ENCODE data around the gene EYS. TPM values are rescaled to one million over a fixed set of nuclear protein-coding genes. Genes with fewer than 3 reads are reported as not detected.

Gene EYS
- total and polyA plus RNA-seq, 4 donors: 0.08 to 0.63 (median 0.36) TPM

- TF ChIP-seq RAD21 (IDR thresholded peaks at IDR 0.05): no peak
- TF ChIP-seq FOXA2 (IDR thresholded peaks at IDR 0.05): no peak
- TF ChIP-seq FOXA1 (IDR thresholded peaks at IDR 0.05): no peak
- no peak for TF ChIP-seq SP1 (IDR thresholded peaks at IDR 0.05)
- no peak for TF ChIP-seq YY1 (IDR thresholded peaks at IDR 0.05)
- TF ChIP-seq NR2F2 (IDR thresholded peaks at IDR 0.05): no peak
- TF ChIP-seq RXRA (IDR thresholded peaks at IDR 0.05): no peak
- TF ChIP-seq JUND (IDR thresholded peaks at IDR 0.05): no peak
- no peak for TF ChIP-seq CTCF (IDR thresholded peaks at IDR 0.05; ENCODE audit: low read depth, low read length, missing input control)
- TF ChIP-seq ATF3 (IDR thresholded peaks at IDR 0.05): no peak
- no peak for TF ChIP-seq ZBTB33 (IDR thresholded peaks at IDR 0.05)
- H3K36me3 ChIP-seq (ENCODE audit: control insufficient read depth in 4 of 4, insufficient read depth in 3 of 4, low read depth in 1 of 4, low read length in 3 of 4): no peaks in the 10 kb centered on the region
- H3K9ac ChIP-seq (ENCODE audit: low read depth in 1 of 2, low read length in 2 of 2): no peak overlapping the region
- H3K4me3 ChIP-seq (ENCODE audit: low read depth in 1 of 3, low read length in 3 of 3): no peak overlapping the region
- H3K9me3 ChIP-seq (ENCODE audit: control insufficient read depth in 4 of 4, low read length in 3 of 4): no peaks in the 10 kb centered on the region
- no peak for DNase-seq (ENCODE audit: low spot score)
- H3K4me1 ChIP-seq (ENCODE audit: control insufficient read depth in 4 of 4, insufficient read depth in 4 of 4, low read length in 3 of 4): peaks cover 7 to 19% (median 14%) of the 10 kb centered on the region in 4 donors
- no peak overlapping the region for H3K27ac ChIP-seq (ENCODE audit: low read depth in 1 of 2, low read length in 2 of 2)
- no peaks in the 10 kb centered on the region for H3K27me3 ChIP-seq (ENCODE audit: control insufficient read depth in 4 of 4, insufficient read depth in 4 of 4, low read length in 3 of 4)
Measured at GRCh38 chr6:63798378-63798777, 1908.6 kb downstream of the EYS start.

- Histone ChIP-seq H3K36me3 (ENCODE audit: control insufficient read depth in 4 of 4, insufficient read depth in 3 of 4, low read depth in 1 of 4, low read length in 3 of 4) (no peaks in the 10 kb centered on the region), H3K4me3 (ENCODE audit: low read depth in 1 of 3, low read length in 3 of 3) (no peak overlapping the region), H3K27ac (ENCODE audit: low read depth in 1 of 2, low read length in 2 of 2) (no peak overlapping the region), H3K9me3 (ENCODE audit: control insufficient read depth in 4 of 4, low read length in 3 of 4) (no peaks in the 10 kb centered on the region), H3K9ac (ENCODE audit: low read depth in 1 of 2, low read length in 2 of 2) (no peak overlapping the region), H3K4me1 (ENCODE audit: control insufficient read depth in 4 of 4, insufficient read depth in 4 of 4, low read length in 3 of 4) (peaks cover 7 to 19% (median 14%) of the 10 kb centered on the region in 4 donors), H3K27me3 (ENCODE audit: control insufficient read depth in 4 of 4, insufficient read depth in 4 of 4, low read length in 3 of 4) (no peaks in the 10 kb centered on the region)
- no peak for DNase-seq (ENCODE audit: low spot score)
- TF ChIP-seq YY1 (IDR thresholded peaks at IDR 0.05) (no peak), RXRA (IDR thresholded peaks at IDR 0.05) (no peak), MAX (IDR thresholded peaks at IDR 0.05) (no peak), HNF4A (conservative IDR thresholded peaks at IDR 0.05) (no peak), REST (IDR thresholded peaks at IDR 0.05) (no peak), CTCF (IDR thresholded peaks at IDR 0.05; ENCODE audit: low read depth, low read length, missing input control) (no peak), GABPA (IDR thresholded peaks at IDR 0.05 in 1 of 2, conservative IDR thresholded peaks at IDR 0.05 in 1 of 2) (no peak)
Measured at GRCh38 chr6:63797721-63798120, 1909.3 kb downstream of the EYS start.
